Panc1 (cell line): Measurements from ENCODE around the gene NELFB. TPM values are rescaled to one million over a fixed set of nuclear protein-coding genes. Genes with fewer than 3 reads are reported as not detected.

Experiments
- ATAC-seq: fragments of 200-7000 bp; cut with Tn5 transposase; 2 replicates; pipeline ENCODE4 v1.9.1; 2020; ENCODE audit warnings: mild to moderate bottlenecking, moderate library complexity
- BruUV-seq: library from RNA; stranded (reverse); fragments of 400-500 nt; replicated peaks from 2 replicates; lab custom pipeline; 2021; lab: Mats Ljungman, UMichigan
- CTCF ChIA-PET: fragments of 300-600 bp; sonication (Branson Sonifier 250); formaldehyde crosslinking; loops from one replicate; lab custom pipeline; 2022; ENCODE audit warnings: antibody characterized with exemption; lab: Charles Lee
- POLR2A ChIA-PET: fragments of 300-600 bp; sonication (Branson Sonifier 250); formaldehyde crosslinking; loops from one replicate; lab custom pipeline; 2022; ENCODE audit warnings: antibody characterized with exemption; lab: Charles Lee
- DNase-seq: peaks from one replicate; pipeline ENCODE4 v3.0.0-alpha.2; 2010; ENCODE audit warnings: low read depth, low spot score
- H3K27ac ChIP-seq: 2 replicates; pipeline ENCODE4 v1.5.1; 2011; ENCODE audit warnings: mild to moderate bottlenecking, low read length, inconsistent platforms
- H3K27me3 ChIP-seq: fragments of 200-500 bp; sonication (Bioruptor generic); 2 replicates; pipeline ENCODE4 v1.6.0; 2014; ENCODE audit warnings: low read length, inconsistent platforms; ENCODE audit not compliant: control insufficient read depth, insufficient read depth
- H3K36me3 ChIP-seq: fragments of 200-500 bp; sonication (Bioruptor generic); 2 replicates; pipeline ENCODE4 v1.5.1; 2014; ENCODE audit warnings: inconsistent platforms, mild to moderate bottlenecking, low read length, moderate library complexity; ENCODE audit not compliant: control insufficient read depth, insufficient read depth
- H3K4me1 ChIP-seq: 2 replicates; pipeline ENCODE4 v1.5.1; 2011; ENCODE audit warnings: inconsistent platforms, mild to moderate bottlenecking, low read length, moderate library complexity; ENCODE audit not compliant: control insufficient read depth, insufficient read depth
- H3K4me3 ChIP-seq, 2 experiments: 2 replicates each; pipeline ENCODE4 v1.5.1; 2011 to 2012; ENCODE audit warnings: low read depth in 2 of 2, low read length in 2 of 2, mild to moderate bottlenecking in 2 of 2, inconsistent platforms in 1 of 2, moderate library complexity in 1 of 2
- H3K9me3 ChIP-seq: fragments of 200-500 bp; sonication (Bioruptor generic); 2 replicates; pipeline ENCODE4 v1.5.1; 2014; ENCODE audit warnings: low read depth, mild to moderate bottlenecking, inconsistent platforms, low read length, moderate library complexity; ENCODE audit not compliant: control insufficient read depth, insufficient read depth
- POLR2AphosphoS5 ChIP-seq: IDR thresholded peaks from 2 replicates; pipeline ENCODE4 v1.6.1; 2012; ENCODE audit warnings: mild to moderate bottlenecking, low read depth, low read length, moderate library complexity
- SIN3A ChIP-seq: IDR thresholded peaks from 2 replicates; pipeline ENCODE4 v1.6.1; 2012; ENCODE audit warnings: low read depth, mild to moderate bottlenecking, low read length, moderate library complexity, borderline replicate concordance; ENCODE audit not compliant: insufficient read depth
- TCF7L2 ChIP-seq: IDR thresholded peaks from 2 replicates; pipeline ENCODE4 v1.6.1; 2011; ENCODE audit warnings: mild to moderate bottlenecking, low read depth, low read length, inconsistent platforms
- in situ Hi-C: cut with HindIII; loops from 2 replicates; pipeline ENCODE4 v1.10.0; 2016; ENCODE audit warnings: low sequenced_read_pairs, low pct_unique_long_range_greater_than_20kb
- intact Hi-C: fragments of 100-400 bp; cut with micrococcal nuclease; formaldehyde crosslinking; loops from one replicate; pipeline ENCODE4 v1.10.0; 2022; ENCODE audit not compliant: unreplicated experiment
- total RNA-seq: library from RNA; stranded (reverse); gene quantifications from one replicate; pipeline ENCODE4 v1.2.1, GENCODE V29; 2021; ENCODE audit not compliant: unreplicated experiment
- TF ChIP-seq, protein P1 (sequence below): fragments of 450-650 bp; IDR thresholded peaks from 2 replicates; pipeline ENCODE4 v1.5.1; 2017; ENCODE audit warnings: mild to moderate bottlenecking
- TF ChIP-seq, protein P2 (sequence below), 2 experiments: IDR thresholded peaks; 2 replicates each; pipeline ENCODE4 v1.6.1; 2011 to 2012; ENCODE audit warnings: low read depth in 2 of 2, control low read depth in 1 of 2, low read length in 1 of 2, mild to moderate bottlenecking in 1 of 2, moderate library complexity in 1 of 2; ENCODE audit not compliant: insufficient read depth in 1 of 2

The NELFB gene
- total RNA-seq, 1 experiment from 2014 or later: 62.4 TPM

DNA sequence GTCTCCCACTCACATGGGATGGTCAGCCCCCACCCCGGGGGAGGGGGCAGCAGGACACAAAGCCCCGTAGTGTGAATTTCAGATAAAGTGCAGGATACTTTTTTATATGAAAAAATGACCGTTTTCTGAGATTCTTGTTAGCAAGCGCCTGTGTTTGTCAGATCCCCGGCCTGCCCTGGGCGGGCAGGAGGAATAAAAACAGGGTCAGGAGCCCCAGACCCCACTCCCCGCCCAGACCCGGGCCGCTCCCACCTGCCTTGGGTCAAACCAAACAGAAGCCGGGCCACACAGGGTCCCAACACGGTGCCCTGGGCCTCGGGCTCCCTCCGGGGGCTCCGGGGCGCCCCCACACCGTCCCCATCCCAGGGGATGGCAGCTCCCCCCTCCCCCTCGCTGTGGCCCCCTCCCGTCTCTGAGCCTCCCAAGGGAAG lies 60.5 kb downstream of the NELFB start:
- in situ Hi-C loops (no loop called here), intact Hi-C loops (no loop called here)
- H3K9me3 ChIP-seq: no peaks in the 10 kb centered on the region
- no peaks in the 10 kb centered on the region for H3K36me3 ChIP-seq
- CTCF ChIA-PET: interaction anchor here (0.5 kb wide), 1 partner anchor 107 kb away, joined by 4 read pairs; the partner anchor contains the start of gene EXD3
- TF ChIP-seq TCF7L2 (no peak), SIN3A (no peak), POLR2AphosphoS5 (no peak)
- TF ChIP-seq, protein P1, sequence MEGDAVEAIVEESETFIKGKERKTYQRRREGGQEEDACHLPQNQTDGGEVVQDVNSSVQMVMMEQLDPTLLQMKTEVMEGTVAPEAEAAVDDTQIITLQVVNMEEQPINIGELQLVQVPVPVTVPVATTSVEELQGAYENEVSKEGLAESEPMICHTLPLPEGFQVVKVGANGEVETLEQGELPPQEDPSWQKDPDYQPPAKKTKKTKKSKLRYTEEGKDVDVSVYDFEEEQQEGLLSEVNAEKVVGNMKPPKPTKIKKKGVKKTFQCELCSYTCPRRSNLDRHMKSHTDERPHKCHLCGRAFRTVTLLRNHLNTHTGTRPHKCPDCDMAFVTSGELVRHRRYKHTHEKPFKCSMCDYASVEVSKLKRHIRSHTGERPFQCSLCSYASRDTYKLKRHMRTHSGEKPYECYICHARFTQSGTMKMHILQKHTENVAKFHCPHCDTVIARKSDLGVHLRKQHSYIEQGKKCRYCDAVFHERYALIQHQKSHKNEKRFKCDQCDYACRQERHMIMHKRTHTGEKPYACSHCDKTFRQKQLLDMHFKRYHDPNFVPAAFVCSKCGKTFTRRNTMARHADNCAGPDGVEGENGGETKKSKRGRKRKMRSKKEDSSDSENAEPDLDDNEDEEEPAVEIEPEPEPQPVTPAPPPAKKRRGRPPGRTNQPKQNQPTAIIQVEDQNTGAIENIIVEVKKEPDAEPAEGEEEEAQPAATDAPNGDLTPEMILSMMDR: no peak
- TF ChIP-seq, protein P2, sequence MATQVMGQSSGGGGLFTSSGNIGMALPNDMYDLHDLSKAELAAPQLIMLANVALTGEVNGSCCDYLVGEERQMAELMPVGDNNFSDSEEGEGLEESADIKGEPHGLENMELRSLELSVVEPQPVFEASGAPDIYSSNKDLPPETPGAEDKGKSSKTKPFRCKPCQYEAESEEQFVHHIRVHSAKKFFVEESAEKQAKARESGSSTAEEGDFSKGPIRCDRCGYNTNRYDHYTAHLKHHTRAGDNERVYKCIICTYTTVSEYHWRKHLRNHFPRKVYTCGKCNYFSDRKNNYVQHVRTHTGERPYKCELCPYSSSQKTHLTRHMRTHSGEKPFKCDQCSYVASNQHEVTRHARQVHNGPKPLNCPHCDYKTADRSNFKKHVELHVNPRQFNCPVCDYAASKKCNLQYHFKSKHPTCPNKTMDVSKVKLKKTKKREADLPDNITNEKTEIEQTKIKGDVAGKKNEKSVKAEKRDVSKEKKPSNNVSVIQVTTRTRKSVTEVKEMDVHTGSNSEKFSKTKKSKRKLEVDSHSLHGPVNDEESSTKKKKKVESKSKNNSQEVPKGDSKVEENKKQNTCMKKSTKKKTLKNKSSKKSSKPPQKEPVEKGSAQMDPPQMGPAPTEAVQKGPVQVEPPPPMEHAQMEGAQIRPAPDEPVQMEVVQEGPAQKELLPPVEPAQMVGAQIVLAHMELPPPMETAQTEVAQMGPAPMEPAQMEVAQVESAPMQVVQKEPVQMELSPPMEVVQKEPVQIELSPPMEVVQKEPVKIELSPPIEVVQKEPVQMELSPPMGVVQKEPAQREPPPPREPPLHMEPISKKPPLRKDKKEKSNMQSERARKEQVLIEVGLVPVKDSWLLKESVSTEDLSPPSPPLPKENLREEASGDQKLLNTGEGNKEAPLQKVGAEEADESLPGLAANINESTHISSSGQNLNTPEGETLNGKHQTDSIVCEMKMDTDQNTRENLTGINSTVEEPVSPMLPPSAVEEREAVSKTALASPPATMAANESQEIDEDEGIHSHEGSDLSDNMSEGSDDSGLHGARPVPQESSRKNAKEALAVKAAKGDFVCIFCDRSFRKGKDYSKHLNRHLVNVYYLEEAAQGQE (IDR thresholded peaks at IDR 0.05; ENCODE audit: insufficient read depth in 1 of 2, low read depth in 2 of 2, low read length in 1 of 2): no peak
- DNase-seq (no peak), ATAC-seq (no peak)
- peak overlapping the region; percentile 66 for H3K27ac ChIP-seq
- POLR2A ChIA-PET: interaction anchor here (0.6 to 1.0 kb wide), 2 partner anchors 9 to 69 kb away, joined by 4 to 9 read pairs; no protein-coding TSS in a partner anchor
- H3K4me3 ChIP-seq: peak overlapping the region in 1 of 2 experiments; percentile 23; a peak in 1 of 4 replicates
- H3K4me1 ChIP-seq: no peaks in the 10 kb centered on the region; the same call in 1 of the 2 replicates
- no TSS peak for BruUV-seq
- no peaks in the 10 kb centered on the region for H3K27me3 ChIP-seq

DNA sequence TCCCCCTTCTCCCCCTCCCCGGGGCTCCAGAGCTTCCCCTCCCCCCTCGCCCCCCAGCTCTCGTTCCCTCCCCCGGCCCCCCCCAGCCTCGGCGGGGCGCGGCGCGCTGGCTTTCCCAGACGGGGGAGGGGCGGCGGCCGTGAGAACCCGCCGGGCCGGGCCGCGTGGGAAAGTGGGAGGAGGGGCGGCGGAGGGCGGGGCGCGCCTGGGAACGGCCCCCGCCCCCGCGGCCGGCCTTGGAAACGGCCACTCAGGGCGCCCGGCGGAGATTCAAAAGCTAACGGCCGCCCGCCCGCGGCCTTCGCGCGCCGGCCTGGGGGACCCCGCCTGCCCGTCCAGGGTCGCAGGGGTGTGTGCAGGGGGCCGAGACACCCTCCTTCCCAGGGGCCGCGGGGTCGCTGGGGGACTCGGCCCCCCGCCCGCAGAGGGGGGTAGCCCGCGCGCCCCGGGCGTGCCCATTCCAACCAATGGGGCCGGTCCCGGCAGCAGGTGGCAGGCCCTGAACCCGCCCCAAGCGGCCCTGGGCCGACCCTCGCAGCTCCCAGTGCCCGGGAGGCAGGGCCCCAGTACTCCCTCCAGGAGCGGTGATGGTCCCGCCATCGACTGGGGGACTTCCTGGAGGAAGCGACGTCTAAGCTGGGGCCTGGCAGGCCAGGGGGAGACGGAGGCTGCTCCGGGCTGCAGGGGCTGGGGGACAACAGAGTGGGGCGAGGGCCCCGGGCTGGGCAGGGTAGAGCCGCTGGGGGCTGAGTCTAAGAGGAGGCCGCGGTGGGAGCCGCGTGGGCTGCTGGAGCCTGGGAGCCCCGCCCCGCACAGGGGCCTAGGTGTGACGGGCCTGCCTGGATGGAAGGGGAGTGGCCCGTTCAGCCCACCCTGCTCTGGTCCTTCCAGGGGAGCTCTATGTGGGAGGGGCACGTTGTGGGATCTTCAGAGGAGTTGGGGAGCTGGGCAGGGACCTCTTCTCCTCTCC lies 61.2 kb downstream of the NELFB start:
- DNase-seq (no peak), ATAC-seq (peak; percentile 72)
- TF ChIP-seq, protein P2 (IDR thresholded peaks at IDR 0.05; ENCODE audit: insufficient read depth in 1 of 2, low read depth in 2 of 2, low read length in 1 of 2): no peak
- TF ChIP-seq TCF7L2 (no peak), POLR2AphosphoS5 (no peak), SIN3A (no peak)
- TF ChIP-seq, protein P1: no peak
- ChIA-PET POLR2A (interaction anchor here (0.6 to 1.0 kb wide), 2 partner anchors 10 to 68 kb away, joined by 4 to 9 read pairs; no protein-coding TSS in a partner anchor), CTCF (interaction anchor here (0.8 kb wide), 1 partner anchor 14 kb away, joined by 3 read pairs; the partner anchor contains the start of gene NRARP)
- H3K27ac ChIP-seq: peak overlapping the region; percentile 68; the same call in 1 of the 2 replicates
- H3K9me3 ChIP-seq: no peaks in the 10 kb centered on the region
- peak overlapping the region in 1 of 2 experiments; percentile 3; a peak in 2 of 4 replicates for H3K4me3 ChIP-seq
- in situ Hi-C loops (no loop called here), intact Hi-C loops (no loop called here)
- H3K27me3 ChIP-seq: no peaks in the 10 kb centered on the region
- no TSS peak for BruUV-seq
- H3K4me1 ChIP-seq: no peaks in the 10 kb centered on the region; the same call in 1 of the 2 replicates
- H3K36me3 ChIP-seq: no peaks in the 10 kb centered on the region
